ENCODE measurements around the gene YES1.

GRCh38 chr18:811892-812375 lies at the start of gene YES1:
- TF ChIP-seq CTCF (IDR thresholded peaks at IDR 0.05; ENCODE audit: borderline replicate concordance, extremely low read depth, low read length, poor library complexity, severe bottlenecking): no peak
- TF ChIP-seq EZH2 (IDR thresholded peaks at IDR 0.05; ENCODE audit: borderline replicate concordance, low read depth, low read length, severe bottlenecking): no peak

Data from DND-41 (cell line).